GM21360 (cell line): ENCODE data around the gene PLEKHM3.
"Not testable (repeated sequence)": the region's sequence is repeated elsewhere in the genome, so short reads cannot be mapped to it uniquely, and the experiment has no call there.

Source experiments
- ATAC-seq: cut with Tn5 transposase; IDR thresholded peaks from one replicate; pipeline ENCODE4 v1.9.1; 2021; ENCODE audit warnings: mild to moderate bottlenecking, moderate library complexity; ENCODE audit not compliant: unreplicated experiment

Gene PLEKHM3

GRCh38 chr2:207951734-207952470 lies 73.4 kb downstream of the PLEKHM3 start:
- ATAC-seq: no peak

- ATAC-seq: no peak
These were observed 74.6 kb downstream of the PLEKHM3 start for GRCh38 chr2:207950761-207951114.

- ATAC-seq: no peak
These were observed 75.1 kb downstream of the PLEKHM3 start for GRCh38 chr2:207950063-207950760.

GRCh38 chr2:207949245-207949644 lies 76.1 kb downstream of the PLEKHM3 start:
- ATAC-seq: not testable (repeated sequence)

GRCh38 chr2:207944979-207945600 lies 80.2 kb downstream of the PLEKHM3 start:
- ATAC-seq: no peak

- no peak for ATAC-seq
These were observed 81.0 kb downstream of the PLEKHM3 start for GRCh38 chr2:207944334-207944733.

- ATAC-seq: no peak
These were observed 85.8 kb downstream of the PLEKHM3 start for GRCh38 chr2:207939342-207940108.

GRCh38 chr2:207938886-207939285 lies 86.4 kb downstream of the PLEKHM3 start:
- no peak for ATAC-seq

GRCh38 chr2:207938415-207938814 lies 86.9 kb downstream of the PLEKHM3 start:
- no peak for ATAC-seq

- ATAC-seq: no peak
These were observed 87.5 kb downstream of the PLEKHM3 start for GRCh38 chr2:207937823-207938222.

- ATAC-seq: no peak
These were observed 88.1 kb downstream of the PLEKHM3 start for GRCh38 chr2:207937253-207937652.

GRCh38 chr2:207936380-207936779 lies 88.9 kb downstream of the PLEKHM3 start:
- ATAC-seq: no peak

- ATAC-seq: no peak
These were observed 89.3 kb downstream of the PLEKHM3 start for GRCh38 chr2:207935991-207936370.

- ATAC-seq: no peak
These were observed 90.0 kb downstream of the PLEKHM3 start for GRCh38 chr2:207935121-207935990.

GRCh38 chr2:207934720-207935119 lies 90.6 kb downstream of the PLEKHM3 start:
- ATAC-seq: no peak

GRCh38 chr2:207933396-207934065 lies 91.8 kb downstream of the PLEKHM3 start:
- ATAC-seq: no peak

- no peak for ATAC-seq
These were observed 93.2 kb downstream of the PLEKHM3 start for GRCh38 chr2:207932106-207932505.

GRCh38 chr2:207930747-207931146 lies 94.6 kb downstream of the PLEKHM3 start:
- no peak for ATAC-seq

GRCh38 chr2:207929923-207930322 lies 95.4 kb downstream of the PLEKHM3 start:
- no peak for ATAC-seq

- ATAC-seq: no peak
These were observed 97.2 kb downstream of the PLEKHM3 start for GRCh38 chr2:207928079-207928478.
